Liver (tissue), 3 donors: ENCODE measurements around the gene OSBPL5.

ENCODE experiments used
- CTCF ChIP-seq: fragments of 150-350 bp; IDR thresholded peaks from 2 replicates; pipeline ENCODE4 v1.5.1; 2017; ENCODE audit warnings: improper control_type of control experiment, low read depth, low read length; ENCODE audit not compliant: missing input control
- FOXA1 ChIP-seq: IDR thresholded peaks from 2 replicates; pipeline ENCODE4 v1.6.1; 2016; ENCODE audit warnings: antibody characterized with exemption
- HNF4A ChIP-seq, 2 donors: conservative IDR thresholded peaks; 2 replicates each; pipeline ENCODE4 v1.6.1; 2016; ENCODE audit warnings: antibody characterized with exemption in 2 of 2, mild to moderate bottlenecking in 2 of 2
- YY1 ChIP-seq: IDR thresholded peaks from 2 replicates; pipeline ENCODE4 v1.6.1; 2016; ENCODE audit warnings: antibody characterized with exemption, mild to moderate bottlenecking
- donor health status: healthy.
- donor health status: healthy.

GRCh38 chr11:3083321-3083720, 81.8 kb downstream of the OSBPL5 start:
- TF ChIP-seq CTCF (no peak), FOXA1 (no peak), HNF4A (conservative IDR thresholded peaks at IDR 0.05) (no peak), YY1 (no peak)
